K562 (cell line): ENCODE results near the gene OPHN1. TPM values are rescaled to one million over a fixed set of nuclear protein-coding genes. Genes with fewer than 3 reads are reported as not detected.

Experiments
- ATAC-seq: fragments of 200-7000 bp; cut with Tn5 transposase; 3 replicates; pipeline ENCODE4 v1.9.1; 2020; ENCODE audit warnings: moderate library complexity
- BruUV-seq: library from RNA; stranded (reverse); fragments of 400-500 nt; replicated peaks from 2 replicates; lab custom pipeline; 2021; lab: Mats Ljungman, UMichigan
- CTCF ChIA-PET: fragments of 300-600 bp; formaldehyde crosslinking; extraction: SDS; loops from one replicate; lab custom pipeline; 2021; ENCODE audit warnings: low intra/inter-chr PET ratio; lab: Yijun Ruan, JAX
- POLR2A ChIA-PET: fragments of 300-600, 350-650 bp; sonication (Branson Sonifier 250); formaldehyde crosslinking; extraction: SDS; loops from one replicate; lab custom pipeline; 2021; ENCODE audit warnings: antibody characterized with exemption, inconsistent platforms; lab: Yijun Ruan, JAX
- DNase-seq, 4 experiments: peaks; one replicate each; pipeline versions ENCODE4 v3.0.0 to v3.0.0-alpha.2; 2011 to 2018; ENCODE audit warnings: low spot score in 3 of 4, mixed read lengths in 3 of 4; ENCODE audit errors: extremely low read depth in 1 of 4
- FAIRE-seq: peaks from 2 replicates; lab custom pipeline; 2011; peaks lifted over from hg19 to GRCh38; lab: Jason Lieb, UNC
- H2AFZ ChIP-seq: 2 replicates; pipeline ENCODE4 v1.6.0; 2011; ENCODE audit warnings: low read depth, low read length, control low read depth, inconsistent platforms
- H3K27ac ChIP-seq: fragments of 200-600 bp; 3 replicates; pipeline ENCODE4 v1.8.0; 2011; ENCODE audit warnings: low read depth, mild to moderate bottlenecking, control low read depth, inconsistent platforms, low read length, moderate library complexity, mixed read lengths; ENCODE audit errors: extremely low read depth
- H3K27me3 ChIP-seq, 2 experiments: fragments of 300-600 bp in 1 of 2; 2 replicates in 1 of 2; 3 replicates in 1 of 2; pipeline versions ENCODE4 v1.6.0 to v1.8.0; 2011; ENCODE audit warnings: inconsistent platforms in 2 of 2, low read length in 2 of 2, mild to moderate bottlenecking in 1 of 2, mixed read lengths in 1 of 2, moderate library complexity in 1 of 2; ENCODE audit not compliant: control insufficient read depth in 2 of 2, insufficient read depth in 2 of 2
- H3K36me3 ChIP-seq: fragments of 300-600 bp; 3 replicates; pipeline ENCODE4 v1.8.0; 2011; ENCODE audit warnings: mild to moderate bottlenecking, low read length, inconsistent platforms; ENCODE audit not compliant: control insufficient read depth, insufficient read depth
- H3K4me1 ChIP-seq, 2 experiments: fragments of 200-600 bp in 1 of 2; replicated peaks in 1 of 2; 2 replicates in 1 of 2; 3 replicates in 1 of 2; pipeline versions ENCODE4 v1.5.1 to v1.8.0; 2011; ENCODE audit warnings: inconsistent platforms in 2 of 2, low read length in 2 of 2, mild to moderate bottlenecking in 1 of 2, mixed read lengths in 1 of 2, moderate library complexity in 1 of 2; ENCODE audit not compliant: control insufficient read depth in 2 of 2, insufficient read depth in 2 of 2
- H3K4me2 ChIP-seq: 2 replicates; pipeline ENCODE4 v1.6.1; 2011; ENCODE audit warnings: low read length, control low read depth, inconsistent platforms, mixed read lengths; ENCODE audit not compliant: insufficient read depth
- H3K4me3 ChIP-seq: fragments of 200-600 bp; sonication (generic), shearing (Covaris generic); 2 replicates; pipeline ENCODE4 v1.5.1; 2016; ENCODE audit warnings: control low read depth, inconsistent platforms
- H3K79me2 ChIP-seq: fragments of 200-600 bp; 3 replicates; pipeline ENCODE4 v1.8.0; 2011; ENCODE audit warnings: low read length, inconsistent platforms; ENCODE audit not compliant: control insufficient read depth, insufficient read depth
- H3K9ac ChIP-seq, 2 experiments: 2 replicates each; pipeline versions ENCODE4 v1.6.0 to v1.6.1; 2011; ENCODE audit warnings: low read depth in 2 of 2, low read length in 2 of 2, control low read depth in 1 of 2, inconsistent platforms in 1 of 2, mild to moderate bottlenecking in 1 of 2, mixed read lengths in 1 of 2; ENCODE audit not compliant: insufficient read depth in 1 of 2
- H3K9me1 ChIP-seq: one replicate; pipeline ENCODE4 v1.6.0; 2011; ENCODE audit warnings: inconsistent platforms, mild to moderate bottlenecking, low read length, moderate library complexity; ENCODE audit not compliant: control insufficient read depth, insufficient read depth
- H3K9me3 ChIP-seq: replicated peaks from 2 replicates; pipeline ENCODE4 v1.5.1; 2011; ENCODE audit warnings: low read depth, low read length, inconsistent platforms; ENCODE audit not compliant: control insufficient read depth, insufficient read depth
- H4K20me1 ChIP-seq: replicated peaks from 2 replicates; pipeline ENCODE4 v1.6.1; 2011; ENCODE audit warnings: low read length, inconsistent platforms, mixed read lengths; ENCODE audit not compliant: control insufficient read depth, insufficient read depth
- CSDE1 ChIP-seq, 2 experiments: fragments of 450-650 bp; IDR thresholded peaks; 2 replicates each; pipeline ENCODE4 v1.6.1; 2016; ENCODE audit warnings: mild to moderate bottlenecking in 1 of 2
- IFI16 ChIP-seq: fragments of 250-450 bp; sonication (Bioruptor Pico); IDR thresholded peaks from 2 replicates; pipeline ENCODE4 v2.1.2; 2022; ENCODE audit warnings: mild to moderate bottlenecking, inconsistent platforms
- MECOM ChIP-seq: fragments of 250-450 bp; sonication (Bioruptor Pico); IDR thresholded peaks from 2 replicates; pipeline ENCODE4 v1.8.0; 2022; ENCODE audit warnings: inconsistent platforms
- MTF1 ChIP-seq: fragments of 250-450 bp; sonication (Bioruptor Pico); IDR thresholded peaks from 2 replicates; pipeline ENCODE4 v1.9.0; 2021; ENCODE audit warnings: moderate library complexity, mild to moderate bottlenecking, inconsistent platforms, borderline replicate concordance
- PTBP1 ChIP-seq: fragments of 200-400 bp; formaldehyde crosslinking; IDR thresholded peaks from 2 replicates; pipeline ENCODE4 v1.6.1; 2017; ENCODE audit warnings: low read depth, low read length
- TBP ChIP-seq: optimal IDR thresholded peaks from 2 replicates; pipeline ENCODE3; 2011; ENCODE audit warnings: low read depth, low read length, improper control_type of control experiment
- TEAD2 ChIP-seq: fragments of 450-650 bp; IDR thresholded peaks from 2 replicates; pipeline ENCODE4 v1.6.1; 2016; ENCODE audit warnings: missing genetic modification characterization, control low read depth, missing compliant biosample characterization
- TEAD4 ChIP-seq, 2 experiments: sonication (generic) in 1 of 2; formaldehyde crosslinking in 1 of 2; IDR thresholded peaks; 2 replicates each; pipeline versions ENCODE4 v1.6.1 to v1.8.0; 2012 to 2022; ENCODE audit warnings: borderline replicate concordance in 1 of 2, inconsistent platforms in 1 of 2, low read length in 1 of 2, mild to moderate bottlenecking in 1 of 2, missing genetic modification reagents in 1 of 2
- ZBTB40 ChIP-seq, 2 experiments: fragments of 450-650 bp in 1 of 2; sonication (generic) in 1 of 2; formaldehyde crosslinking in 1 of 2; IDR thresholded peaks; 2 replicates each; pipeline versions ENCODE4 v1.7.1 to v1.9.0; 2016 to 2022; ENCODE audit warnings: inconsistent platforms in 1 of 2, mild to moderate bottlenecking in 1 of 2, missing genetic modification reagents in 1 of 2
- ZNF551 ChIP-seq: fragments of 250-450 bp; sonication (Bioruptor Pico); IDR thresholded peaks from 2 replicates; pipeline ENCODE4 v1.5.0; 2021; ENCODE audit warnings: mild to moderate bottlenecking, moderate library complexity
- WGBS: fragments of 100-300 bp; shearing (Covaris generic); methylation state at CpG from one replicate; pipeline ENCODE4 v1.1.6; 2016; ENCODE audit warnings: low coverage, mixed read lengths; ENCODE audit not compliant: insufficient coverage; ENCODE audit errors: missing lambda C conversion rate; 5-methylcytosine and 5-hydroxymethylcytosine counted together
- in situ Hi-C: fragments of 300-500 bp; cut with MboI; formaldehyde crosslinking; loops from 4 replicates; pipeline ENCODE4 v1.15.0; 2018; ENCODE audit warnings: inconsistent platforms, mixed read lengths
- intact Hi-C: fragments of 100-400 bp; cut with micrococcal nuclease; formaldehyde crosslinking; loops from 2 replicates; pipeline ENCODE4 v1.14.2; 2022
- polyA plus RNA-seq, 8 experiments: library from polyadenylated mRNA; depleted of rRNA in 4 of 8; stranded (reverse) in 5 of 8; unstranded in 3 of 8; fragments of >200 nt; fragmentation: Nextera tagmentation in 2 of 8; fragmentation: Illumina TruSeq in 1 of 8; extraction: Ambion mirVana in 2 of 8; extraction: Trizol in 1 of 8; gene quantifications; 2 replicates each; pipeline versions ENCODE4 v1.2.1 to v1.2.3, GENCODE V29; 2011 to 2014; ENCODE audit warnings: inconsistent platforms in 1 of 8, missing spikeins in 1 of 8
- total RNA-seq, 7 experiments: library from RNA; depleted of rRNA in 6 of 7; stranded (reverse); fragments of >200 nt in 6 of 7; fragmentation: Illumina TruSeq in 2 of 7; extraction: Trizol in 2 of 7; gene quantifications; 2 replicates each; pipeline versions ENCODE4 v1.2.1 to v1.2.3, GENCODE V29; 2011 to 2021; ENCODE audit warnings: low replicate concordance in 1 of 7
- TF ChIP-seq, protein P1 (sequence below): fragments of 450-650 bp; IDR thresholded peaks from 2 replicates; pipeline ENCODE4 v1.6.1; 2017; ENCODE audit warnings: antibody characterized with exemption

Gene OPHN1
- total and polyA plus RNA-seq, 9 of the 15 experiments (the other 6 are each of a cell fraction or from before 2014, with no cell fraction given): 0.28 to 1.8 (median 1.0) TPM

DNA sequence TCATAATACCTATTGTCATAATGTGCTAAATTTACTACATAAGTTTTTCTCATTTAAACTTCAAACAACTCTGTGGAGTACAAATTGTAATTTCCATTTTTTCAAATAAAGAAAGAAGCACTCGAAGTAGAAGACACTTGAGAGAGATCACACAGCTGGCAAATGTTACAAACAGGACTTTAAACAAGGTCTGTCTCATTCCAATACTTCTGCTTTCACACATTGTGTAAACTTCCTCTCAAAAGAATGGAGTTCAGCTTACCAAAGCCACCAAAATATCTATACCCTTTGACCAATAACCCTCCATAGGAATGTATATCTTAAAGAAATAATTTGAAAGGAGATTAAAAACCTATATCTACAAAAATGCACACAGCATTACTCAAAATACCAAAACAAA lies 88.3 kb downstream of the OPHN1 start (continued):
- TF ChIP-seq ZNF551 (CRISPR knock-in tag): no peak
- no peak for TF ChIP-seq CSDE1 (IDR thresholded peaks at IDR 0.05)
- TF ChIP-seq IFI16 (CRISPR knock-in tag): no peak
- TF ChIP-seq, protein P1, sequence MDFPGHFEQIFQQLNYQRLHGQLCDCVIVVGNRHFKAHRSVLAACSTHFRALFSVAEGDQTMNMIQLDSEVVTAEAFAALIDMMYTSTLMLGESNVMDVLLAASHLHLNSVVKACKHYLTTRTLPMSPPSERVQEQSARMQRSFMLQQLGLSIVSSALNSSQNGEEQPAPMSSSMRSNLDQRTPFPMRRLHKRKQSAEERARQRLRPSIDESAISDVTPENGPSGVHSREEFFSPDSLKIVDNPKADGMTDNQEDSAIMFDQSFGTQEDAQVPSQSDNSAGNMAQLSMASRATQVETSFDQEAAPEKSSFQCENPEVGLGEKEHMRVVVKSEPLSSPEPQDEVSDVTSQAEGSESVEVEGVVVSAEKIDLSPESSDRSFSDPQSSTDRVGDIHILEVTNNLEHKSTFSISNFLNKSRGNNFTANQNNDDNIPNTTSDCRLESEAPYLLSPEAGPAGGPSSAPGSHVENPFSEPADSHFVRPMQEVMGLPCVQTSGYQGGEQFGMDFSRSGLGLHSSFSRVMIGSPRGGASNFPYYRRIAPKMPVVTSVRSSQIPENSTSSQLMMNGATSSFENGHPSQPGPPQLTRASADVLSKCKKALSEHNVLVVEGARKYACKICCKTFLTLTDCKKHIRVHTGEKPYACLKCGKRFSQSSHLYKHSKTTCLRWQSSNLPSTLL: no peak
- no peak for TF ChIP-seq PTBP1
- TF ChIP-seq TEAD4 (IDR thresholded peaks at IDR 0.05; ENCODE audit: low read length): no peak
- no peak for TF ChIP-seq TEAD4 (CRISPR knock-in tag; IDR thresholded peaks at IDR 0.05; ENCODE audit: borderline replicate concordance)
- TF ChIP-seq MTF1: no peak

- ChIA-PET POLR2A (no interaction called here), CTCF (no interaction called here)
- H3K27ac ChIP-seq: no peak overlapping the region
- no TSS peak for BruUV-seq
- intact Hi-C loops: no loop called here
- H3K9me3 ChIP-seq: no peaks in the 10 kb centered on the region
- no peak overlapping the region for H3K4me3 ChIP-seq
- no peak overlapping the region for H3K4me2 ChIP-seq
- H3K36me3 ChIP-seq: no peaks in the 10 kb centered on the region
- H2AFZ ChIP-seq: no peak overlapping the region
- no peaks in the 10 kb centered on the region for H3K4me1 ChIP-seq
- in situ Hi-C loops: no loop called here
- H3K9me1 ChIP-seq: no peaks in the 10 kb centered on the region
- ATAC-seq: no peak
- no peak for DNase-seq
- no peaks in the 10 kb centered on the region for H3K27me3 ChIP-seq
- H4K20me1 ChIP-seq: no peaks in the 10 kb centered on the region
- no peaks in the 10 kb centered on the region for H3K79me2 ChIP-seq
- no peak overlapping the region for H3K9ac ChIP-seq
- WGBS: 15% methylated on average over 3 of the region's 3 CpGs
- FAIRE-seq: no peak
- TF ChIP-seq TBP (no peak), TEAD2 (tag) (no peak), ZBTB40 (IDR thresholded peaks at IDR 0.05) (no peak), ZBTB40 (CRISPR knock-in tag; IDR thresholded peaks at IDR 0.05) (no peak), MECOM (CRISPR knock-in tag) (no peak)
These were observed 89.7 kb downstream of the OPHN1 start for GRCh38 chrX:68343551-68343950.
